AG04450 (cell line): ENCODE data around the gene ARSB. TPM values are rescaled to one million over a fixed set of nuclear protein-coding genes. Genes with fewer than 3 reads are reported as not detected.

Experiments used
- CTCF ChIA-PET: fragments of 300-600, 350-600 bp; formaldehyde crosslinking; extraction: SDS; loops from one replicate; lab custom pipeline; 2022; ENCODE audit warnings: antibody characterized with exemption, inconsistent platforms; lab: Charles Lee
- POLR2A ChIA-PET: fragments of 350-600 bp; formaldehyde crosslinking; extraction: SDS; loops from one replicate; lab custom pipeline; 2021; ENCODE audit warnings: antibody characterized with exemption, inconsistent platforms; lab: Yijun Ruan, JAX
- DNase-seq: peaks from one replicate; pipeline ENCODE4 v3.0.0-alpha.2; 2011; ENCODE audit warnings: low read depth, low spot score
- H3K27ac ChIP-seq: one replicate; pipeline ENCODE4 v1.5.1; 2012; ENCODE audit warnings: low read depth, low read length, control low read depth
- H3K27me3 ChIP-seq: one replicate; pipeline ENCODE4 v1.6.0; 2012; ENCODE audit warnings: low read length; ENCODE audit not compliant: control insufficient read depth, insufficient read depth
- H3K4me3 ChIP-seq: 2 replicates; pipeline ENCODE4 v1.5.1; 2011; ENCODE audit warnings: mild to moderate bottlenecking, low read depth, low read length, control low read depth
- H3K9me3 ChIP-seq: 2 replicates; pipeline ENCODE4 v1.5.1; 2012; ENCODE audit warnings: low read length; ENCODE audit not compliant: control insufficient read depth, insufficient read depth
- polyA plus RNA-seq: library from polyadenylated mRNA; depleted of rRNA; stranded (reverse); fragments of >200 nt; gene quantifications from 2 replicates; pipeline ENCODE4 v1.2.3, GENCODE V29; 2011
- TF ChIP-seq, protein P1 (sequence below): IDR thresholded peaks from 2 replicates; pipeline ENCODE4 v1.5.1; 2011; ENCODE audit warnings: low read depth, low read length, control low read depth, inconsistent platforms

Gene ARSB
- polyA plus RNA-seq, 1 experiment = 21.0 TPM

DNA sequence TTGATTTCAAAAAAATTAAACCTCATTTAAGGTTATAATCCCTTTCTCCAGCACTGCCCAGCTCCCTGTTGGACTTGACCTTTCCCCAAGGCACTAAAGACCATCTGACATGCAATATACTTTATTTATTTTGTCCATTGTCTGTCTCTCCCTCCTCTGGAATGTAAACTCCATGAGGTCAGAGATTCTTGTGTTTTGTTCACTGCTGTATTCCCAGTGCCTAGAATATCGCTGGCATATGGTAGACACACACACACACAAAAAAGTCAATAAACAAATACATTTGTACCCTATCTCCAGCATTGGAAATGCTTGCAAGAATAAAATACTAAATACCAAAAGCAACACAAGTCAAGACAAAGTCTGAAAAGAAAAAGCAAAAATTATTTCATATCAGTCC lies 17.3 kb upstream of the ARSB start:
- Histone ChIP-seq H3K27ac (no peak overlapping the region), H3K27me3 (no peaks in the 10 kb centered on the region), H3K4me3 (no peak overlapping the region), H3K9me3 (no peaks in the 10 kb centered on the region)
- ChIA-PET POLR2A (no interaction called here), CTCF (interaction anchor here (1.4 kb wide), 1 partner anchor 23 kb away, joined by 6 read pairs; no protein-coding TSS in a partner anchor)
- no peak for DNase-seq
- TF ChIP-seq, protein P1, sequence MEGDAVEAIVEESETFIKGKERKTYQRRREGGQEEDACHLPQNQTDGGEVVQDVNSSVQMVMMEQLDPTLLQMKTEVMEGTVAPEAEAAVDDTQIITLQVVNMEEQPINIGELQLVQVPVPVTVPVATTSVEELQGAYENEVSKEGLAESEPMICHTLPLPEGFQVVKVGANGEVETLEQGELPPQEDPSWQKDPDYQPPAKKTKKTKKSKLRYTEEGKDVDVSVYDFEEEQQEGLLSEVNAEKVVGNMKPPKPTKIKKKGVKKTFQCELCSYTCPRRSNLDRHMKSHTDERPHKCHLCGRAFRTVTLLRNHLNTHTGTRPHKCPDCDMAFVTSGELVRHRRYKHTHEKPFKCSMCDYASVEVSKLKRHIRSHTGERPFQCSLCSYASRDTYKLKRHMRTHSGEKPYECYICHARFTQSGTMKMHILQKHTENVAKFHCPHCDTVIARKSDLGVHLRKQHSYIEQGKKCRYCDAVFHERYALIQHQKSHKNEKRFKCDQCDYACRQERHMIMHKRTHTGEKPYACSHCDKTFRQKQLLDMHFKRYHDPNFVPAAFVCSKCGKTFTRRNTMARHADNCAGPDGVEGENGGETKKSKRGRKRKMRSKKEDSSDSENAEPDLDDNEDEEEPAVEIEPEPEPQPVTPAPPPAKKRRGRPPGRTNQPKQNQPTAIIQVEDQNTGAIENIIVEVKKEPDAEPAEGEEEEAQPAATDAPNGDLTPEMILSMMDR = no peak

DNA sequence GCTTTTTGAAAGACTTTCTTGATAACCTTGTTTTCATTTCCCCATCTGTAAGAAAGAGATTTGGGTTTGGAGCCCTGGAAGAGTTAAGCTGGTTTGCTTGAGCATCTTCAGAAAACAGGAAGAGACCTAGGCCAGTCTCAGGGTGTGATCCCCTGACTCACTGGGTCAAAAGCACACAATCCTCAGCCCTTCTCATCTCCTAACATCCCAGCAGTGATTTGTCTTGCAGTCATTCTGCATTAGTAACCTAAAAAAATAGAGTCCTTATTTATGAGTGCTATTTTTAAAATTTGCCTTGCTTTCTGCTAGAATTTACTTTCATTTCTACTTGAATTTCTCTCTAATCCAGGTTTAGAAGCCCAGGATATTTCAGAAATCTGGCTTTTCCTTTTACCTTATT lies 16.4 kb upstream of the ARSB start:
- ChIA-PET CTCF (no interaction called here), POLR2A (no interaction called here)
- Histone ChIP-seq H3K27me3 (no peaks in the 10 kb centered on the region), H3K9me3 (no peaks in the 10 kb centered on the region), H3K27ac (no peak overlapping the region), H3K4me3 (no peak overlapping the region)
- no peak for DNase-seq
- TF ChIP-seq, protein P1 = no peak

DNA sequence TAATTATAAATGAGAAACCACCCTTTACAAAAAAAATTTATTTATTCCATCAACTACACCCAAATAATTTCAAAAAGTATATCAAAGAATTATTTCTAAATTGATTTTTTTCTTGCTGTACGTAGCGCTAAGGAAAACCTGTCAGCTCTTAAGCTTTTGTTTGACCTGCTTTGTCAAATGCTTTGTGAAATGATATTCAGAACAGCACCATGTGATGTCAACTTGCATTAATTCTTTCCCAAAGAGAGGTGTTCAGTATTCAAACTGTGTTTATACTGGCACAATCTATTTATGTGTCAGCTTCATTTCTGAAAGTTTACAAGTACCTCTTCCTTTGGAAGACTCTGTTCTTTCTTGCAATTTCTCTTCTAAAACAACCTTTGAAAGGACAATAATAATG lies 12.0 kb upstream of the ARSB start:
- no peak for DNase-seq
- Histone ChIP-seq H3K4me3 (no peak overlapping the region), H3K27me3 (no peaks in the 10 kb centered on the region), H3K9me3 (no peaks in the 10 kb centered on the region), H3K27ac (no peak overlapping the region)
- ChIA-PET CTCF (interaction anchor here (1.2 to 1.8 kb wide), 2 partner anchors 13 to 28 kb away, joined by 3 to 4 read pairs; no protein-coding TSS in a partner anchor), POLR2A (no interaction called here)
- TF ChIP-seq, protein P1 = no peak

DNA sequence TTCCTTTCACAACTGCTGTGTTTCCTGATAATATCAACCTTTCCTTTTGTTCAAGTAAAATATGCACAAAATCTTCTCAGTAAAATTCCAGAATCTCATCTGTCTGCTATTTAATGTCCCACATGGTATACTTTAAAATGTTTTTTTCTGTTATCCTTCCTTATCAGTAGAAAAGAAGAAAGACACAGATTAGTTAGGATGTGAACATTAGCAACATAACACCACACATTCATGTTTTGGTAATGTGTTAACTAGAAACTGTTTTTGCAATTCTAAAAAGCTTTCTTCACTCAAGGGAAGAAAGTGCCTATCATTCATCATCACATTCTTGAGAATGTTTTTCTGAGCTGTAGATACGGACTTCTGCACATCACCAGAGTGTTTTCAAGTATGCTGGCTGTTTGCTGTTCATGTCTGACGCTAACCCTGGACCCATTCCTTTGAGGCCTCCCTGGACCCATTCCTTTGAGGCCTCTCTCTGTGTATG lies 10.5 kb upstream of the ARSB start:
- H3K27ac ChIP-seq = no peak overlapping the region
- H3K4me3 ChIP-seq = no peak overlapping the region
- H3K27me3 ChIP-seq = no peaks in the 10 kb centered on the region
- TF ChIP-seq, protein P1 = no peak
- DNase-seq = no peak
- ChIA-PET CTCF (interaction anchor here (1.5 kb wide), 1 partner anchor 138 kb away, joined by 5 read pairs; no protein-coding TSS in a partner anchor), POLR2A (no interaction called here)
- H3K9me3 ChIP-seq = no peaks in the 10 kb centered on the region

DNA sequence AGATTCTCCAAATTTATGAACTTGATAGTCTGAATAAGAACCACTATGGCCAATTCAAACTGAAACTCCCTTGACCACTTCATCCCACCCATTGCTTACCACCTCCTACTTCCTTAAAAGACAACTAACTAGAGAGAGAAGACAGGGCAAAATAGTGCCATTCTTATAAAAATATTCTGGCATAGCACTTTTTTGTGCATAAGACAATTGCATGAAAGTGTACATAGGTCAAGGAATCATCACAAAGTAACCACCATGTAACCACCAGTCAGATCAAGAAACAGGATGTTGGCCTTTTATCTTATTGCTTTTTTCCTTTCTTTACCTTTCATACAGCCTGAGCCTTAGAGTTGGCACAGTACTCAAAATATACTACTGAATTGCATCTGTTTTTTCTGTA lies 8.1 kb upstream of the ARSB start:
- Histone ChIP-seq H3K9me3 (no peaks in the 10 kb centered on the region), H3K27ac (no peak overlapping the region), H3K4me3 (no peak overlapping the region), H3K27me3 (no peaks in the 10 kb centered on the region)
- POLR2A ChIA-PET = no interaction called here
- DNase-seq = no peak
- CTCF ChIA-PET = interaction anchor here (1.3 to 1.8 kb wide), 2 partner anchors 30 to 140 kb away, joined by 3 to 5 read pairs; no protein-coding TSS in a partner anchor
- TF ChIP-seq, protein P1 = no peak
